Superior temporal gyrus (tissue), 1 donor: ENCODE data around the gene AHR.

Source experiments
- DNase-seq: peaks from one replicate; pipeline ENCODE4 v3.0.0-alpha.2; 2016; ENCODE audit errors: extremely low spot score

Gene AHR

GRCh38 chr7:17304926-17305325 is 6.5 kb downstream of the AHR start:
- DNase-seq, result no peak

GRCh38 chr7:17305387-17306171 is 7.1 kb downstream of the AHR start:
- no peak for DNase-seq

GRCh38 chr7:17307000-17307399 is 8.5 kb downstream of the AHR start:
- no peak for DNase-seq

DNA sequence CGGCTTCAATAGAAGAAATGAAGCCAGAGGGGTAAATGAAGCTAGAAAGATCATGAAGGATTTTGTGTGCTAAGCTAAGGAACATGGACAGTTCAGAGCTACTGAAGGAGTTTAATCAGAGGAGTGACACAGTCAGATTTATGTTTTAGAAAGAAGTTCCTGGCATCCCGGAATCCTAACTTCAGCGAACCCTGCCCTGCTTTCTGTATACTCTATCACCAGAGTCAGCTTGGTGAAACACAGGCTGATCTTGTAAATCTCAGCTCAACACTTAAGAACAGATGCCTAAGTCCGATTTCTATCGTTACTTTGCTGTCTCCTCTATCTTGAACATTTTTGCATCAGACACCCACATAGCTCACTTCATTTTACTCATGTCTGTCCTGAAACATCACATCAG is 9.1 kb downstream of the AHR start:
- DNase-seq, result no peak

DNA sequence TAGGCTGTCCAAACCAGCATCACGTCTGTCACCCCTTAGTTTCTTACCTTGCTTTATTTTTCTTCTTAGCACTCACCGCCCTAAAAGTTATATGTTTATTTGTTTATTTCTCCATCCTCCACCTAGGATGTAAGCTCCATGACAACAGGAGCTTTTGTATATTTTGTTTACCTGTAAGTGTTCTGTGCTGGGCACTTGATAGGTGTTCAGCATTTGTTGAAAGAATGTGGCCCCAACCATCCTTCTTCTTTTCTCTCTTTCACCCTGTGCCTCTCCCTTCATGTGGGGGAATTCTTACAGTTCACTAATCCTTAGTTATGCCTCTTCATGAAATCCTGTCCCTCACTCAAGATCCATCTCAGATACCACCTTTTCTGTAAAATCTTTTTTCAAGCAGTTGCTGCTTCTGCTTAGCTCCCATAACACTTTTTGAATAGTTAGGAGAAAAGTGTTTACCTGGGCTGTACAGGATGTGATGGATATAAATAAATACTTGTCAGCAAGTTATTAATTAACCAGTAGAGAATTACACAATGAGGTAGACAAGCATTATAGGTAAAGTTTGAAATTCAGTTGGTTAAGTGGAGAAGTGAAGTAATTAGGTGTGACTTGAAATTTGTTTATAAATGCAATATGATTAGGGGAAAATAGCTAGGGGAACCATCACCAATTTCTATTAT is 9.7 kb downstream of the AHR start:
- no peak for DNase-seq

GRCh38 chr7:17311194-17311593 is 12.7 kb downstream of the AHR start:
- DNase-seq, result no peak

DNA sequence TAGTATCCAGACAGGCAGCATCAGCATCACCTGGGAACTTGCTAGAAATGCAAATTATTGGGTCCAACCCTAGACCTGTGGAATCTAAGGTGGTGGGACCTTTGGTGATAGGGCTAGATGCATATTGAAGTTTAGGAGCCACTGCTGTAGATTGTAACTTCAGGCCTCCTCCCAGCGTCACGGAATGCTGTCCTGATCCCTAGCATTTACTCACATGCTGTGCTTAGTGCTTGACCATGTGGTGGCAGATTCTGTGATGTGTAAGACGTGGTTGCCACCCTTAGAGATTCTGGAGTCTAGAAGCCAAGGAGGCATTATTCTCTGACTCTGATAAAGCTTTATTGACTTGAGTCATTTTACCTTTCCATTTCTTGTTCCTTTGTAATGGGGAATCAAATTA is 13.5 kb downstream of the AHR start:
- no peak for DNase-seq

- no peak for DNase-seq
Observed at GRCh38 chr7:17312641-17313040, 14.2 kb downstream of the AHR start.

DNA sequence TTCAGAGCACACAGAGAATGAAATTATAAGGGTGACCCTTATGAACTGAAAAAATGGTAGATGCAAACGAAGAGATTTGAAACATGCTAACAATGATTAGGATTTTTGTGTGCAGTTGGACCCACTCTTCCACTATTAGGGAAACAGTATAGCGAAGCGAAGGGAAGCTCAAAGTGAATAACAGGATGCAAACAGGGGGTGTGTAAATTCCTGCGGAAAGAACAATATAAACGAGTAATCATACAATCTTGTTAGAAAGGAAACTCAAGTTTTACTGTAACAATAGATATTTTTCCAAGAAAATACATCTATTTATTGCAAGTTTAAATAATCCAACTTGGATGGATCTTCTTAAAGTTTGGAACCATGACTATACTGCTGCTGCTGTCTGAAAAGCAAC is 14.7 kb downstream of the AHR start:
- DNase-seq, result no peak

- DNase-seq, result no peak
Observed at GRCh38 chr7:17315974-17316373, 17.5 kb downstream of the AHR start.

- no peak for DNase-seq
Observed at GRCh38 chr7:17318146-17318545, 19.7 kb downstream of the AHR start.

GRCh38 chr7:17319164-17320101 is 21.0 kb downstream of the AHR start:
- no peak for DNase-seq

GRCh38 chr7:17320102-17320497 is 21.6 kb downstream of the AHR start:
- DNase-seq, result no peak

DNA sequence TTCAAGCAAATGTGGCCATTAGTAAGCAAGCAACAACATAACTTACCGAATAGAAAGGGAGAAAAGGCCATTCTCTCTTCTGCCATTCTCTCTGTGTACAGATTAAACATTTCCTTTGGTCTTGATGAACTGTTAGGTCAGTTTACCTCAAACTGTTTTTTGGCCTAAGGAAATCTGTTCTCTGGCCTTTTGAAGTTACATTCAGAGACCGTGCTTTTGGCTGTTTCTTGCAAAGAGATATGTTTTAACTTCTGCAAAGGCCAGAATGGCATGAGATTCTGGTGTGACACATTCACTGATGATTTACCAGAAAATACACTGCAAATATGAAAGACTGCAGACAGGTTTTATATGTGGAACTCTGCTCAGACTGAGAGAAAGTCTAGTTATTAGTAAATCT is 22.2 kb downstream of the AHR start:
- DNase-seq, result no peak

- DNase-seq, result no peak
Observed at GRCh38 chr7:17325364-17325763, 26.9 kb downstream of the AHR start.

- DNase-seq, result no peak
Observed at GRCh38 chr7:17326378-17326777, 27.9 kb downstream of the AHR start.

GRCh38 chr7:17328641-17329040 is 30.2 kb downstream of the AHR start:
- no peak for DNase-seq

DNA sequence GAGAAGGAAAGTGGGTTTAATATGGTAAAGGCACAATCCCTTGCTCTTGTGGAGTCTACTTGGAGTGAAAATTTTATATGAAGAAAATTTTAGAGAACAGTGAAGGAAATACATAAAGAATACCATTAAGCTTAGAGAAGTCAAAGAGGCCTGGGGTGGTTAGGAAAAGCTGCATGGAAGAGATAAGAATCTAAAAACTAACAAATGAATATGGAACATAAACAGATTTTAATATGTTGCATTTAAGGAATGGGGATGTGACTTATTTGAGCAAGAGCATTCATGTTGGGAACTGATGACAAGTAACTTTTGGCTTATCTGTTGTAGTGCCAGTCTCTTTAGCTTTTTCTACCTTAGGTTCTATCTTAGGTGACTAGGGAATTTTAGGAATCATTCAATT is 31.0 kb downstream of the AHR start:
- no peak for DNase-seq

- DNase-seq, result no peak
Observed at GRCh38 chr7:17331891-17332501, 33.5 kb downstream of the AHR start.

DNA sequence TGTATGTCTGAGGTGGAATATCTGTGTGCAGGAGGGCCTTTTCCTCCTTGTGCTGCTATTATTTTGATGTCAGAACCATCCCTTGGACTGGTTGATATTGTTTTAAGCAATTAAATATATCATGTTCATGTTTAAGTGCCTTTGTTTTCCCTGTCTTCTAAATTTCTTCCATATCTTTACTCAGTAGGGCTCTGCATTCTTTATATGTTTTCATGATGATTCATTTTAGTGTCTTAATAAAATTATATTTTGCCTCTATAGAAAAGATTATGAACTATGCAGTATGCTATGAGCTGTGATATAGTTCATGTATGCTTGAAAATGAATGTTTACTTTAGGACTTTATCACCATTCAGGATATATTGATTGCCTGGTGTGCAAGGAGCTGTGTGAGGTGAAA is 34.8 kb downstream of the AHR start:
- no peak for DNase-seq

- DNase-seq, result no peak
Observed at GRCh38 chr7:17336168-17336567, 37.7 kb downstream of the AHR start.

DNA sequence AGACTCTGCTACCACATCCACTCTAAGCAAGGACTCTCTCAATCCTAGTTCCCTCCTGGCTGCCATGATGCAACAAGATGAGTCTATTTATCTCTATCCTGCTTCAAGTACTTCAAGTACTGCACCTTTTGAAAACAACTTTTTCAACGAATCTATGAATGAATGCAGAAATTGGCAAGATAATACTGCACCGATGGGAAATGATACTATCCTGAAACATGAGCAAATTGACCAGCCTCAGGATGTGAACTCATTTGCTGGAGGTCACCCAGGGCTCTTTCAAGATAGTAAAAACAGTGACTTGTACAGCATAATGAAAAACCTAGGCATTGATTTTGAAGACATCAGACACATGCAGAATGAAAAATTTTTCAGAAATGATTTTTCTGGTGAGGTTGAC is 40.7 kb downstream of the AHR start:
- DNase-seq, result no peak
